GM12873 (cell line): Measurements from ENCODE around the gene PJA1.

ENCODE experiments used
- CTCF ChIP-seq: IDR thresholded peaks from 2 replicates; pipeline ENCODE4 v1.5.1; 2012; ENCODE audit warnings: low read depth, mild to moderate bottlenecking, moderate library complexity, low read length, control low read depth; ENCODE audit not compliant: insufficient read depth; ENCODE audit errors: missing control alignments

Gene PJA1

DNA sequence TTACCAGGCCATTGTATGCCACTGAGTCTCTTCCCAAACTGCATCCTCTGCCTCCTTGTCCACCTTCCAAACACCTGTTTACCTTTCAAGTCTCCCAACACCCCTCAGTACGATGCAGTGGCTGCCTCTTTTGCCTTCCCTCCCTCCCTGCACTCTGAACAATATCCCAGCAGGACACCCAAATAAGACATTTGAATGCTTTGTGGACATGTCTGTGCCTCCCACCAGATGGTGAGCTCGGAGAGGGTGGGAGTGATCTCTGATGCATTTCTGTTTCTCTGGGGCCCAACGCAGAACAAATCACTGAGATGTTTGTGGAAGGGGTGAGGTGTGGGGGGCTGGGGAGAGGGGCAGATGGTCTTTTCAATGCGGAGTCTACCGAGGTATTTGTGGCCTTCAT, 33.4 kb downstream of the PJA1 start:
- TF ChIP-seq CTCF = no peak

DNA sequence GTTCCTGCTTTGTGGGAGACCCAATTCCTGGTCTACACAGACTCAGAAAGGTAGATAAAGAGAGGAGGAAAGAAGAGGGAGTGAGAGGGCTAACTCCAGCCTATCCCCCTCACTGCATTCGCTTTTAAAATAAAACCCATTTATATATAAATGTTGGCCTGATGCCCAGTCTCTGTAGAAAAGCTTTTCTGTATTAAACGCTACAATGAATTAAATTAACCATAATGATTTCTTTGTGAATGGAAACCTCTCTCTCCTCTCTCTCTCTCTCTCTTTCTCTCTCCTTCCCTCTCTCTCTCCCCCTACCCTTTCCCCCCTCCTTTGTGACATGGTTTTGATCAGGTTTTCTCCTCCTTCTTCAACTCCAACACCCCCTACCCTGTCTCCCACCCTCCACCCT, 34.8 kb downstream of the PJA1 start:
- no peak for TF ChIP-seq CTCF

DNA sequence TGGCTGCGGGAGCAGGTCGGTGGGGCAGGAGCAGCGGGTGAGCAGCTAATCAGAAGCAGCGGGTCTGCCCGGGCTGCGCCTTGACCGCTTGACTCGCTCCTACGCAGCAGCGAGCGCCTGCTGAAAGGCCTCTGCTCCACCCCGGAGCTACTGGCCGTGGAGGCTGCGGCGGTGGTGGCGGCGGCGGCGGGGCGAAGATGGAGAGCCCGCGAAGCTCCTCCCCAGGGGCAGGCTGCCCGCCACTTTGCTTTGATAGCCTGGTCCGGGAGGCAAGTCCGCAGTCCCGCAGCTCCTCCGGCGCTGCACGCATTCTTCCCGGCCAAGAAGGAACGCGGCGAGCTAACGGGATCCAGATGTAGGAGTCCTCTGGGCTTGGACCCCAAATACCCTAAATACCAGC, 36.7 kb downstream of the PJA1 start:
- no peak for TF ChIP-seq CTCF

- no peak for TF ChIP-seq CTCF
These were observed 37.8 kb downstream of the PJA1 start for GRCh38 chrX:69127466-69127865.

DNA sequence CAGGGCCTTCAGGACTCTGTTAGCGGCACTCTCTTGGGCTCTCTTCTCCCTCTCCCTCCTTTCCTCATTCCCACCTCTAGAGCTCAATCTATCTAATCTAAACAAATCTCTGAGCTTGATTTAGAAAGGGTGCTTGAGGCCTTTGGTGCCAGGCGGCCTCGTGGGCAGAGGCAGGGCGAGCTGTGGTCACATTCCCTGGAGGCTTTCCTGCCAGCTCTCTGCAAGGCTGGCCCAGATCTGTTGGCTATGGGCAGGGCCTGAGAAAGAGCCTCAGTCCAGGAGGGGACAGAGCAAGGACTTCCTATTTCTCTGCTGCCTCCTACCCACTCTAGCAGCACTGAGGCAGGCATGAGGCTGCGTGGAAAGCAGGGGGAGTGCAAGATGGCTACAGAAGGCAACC, 38.6 kb downstream of the PJA1 start:
- no peak for TF ChIP-seq CTCF

DNA sequence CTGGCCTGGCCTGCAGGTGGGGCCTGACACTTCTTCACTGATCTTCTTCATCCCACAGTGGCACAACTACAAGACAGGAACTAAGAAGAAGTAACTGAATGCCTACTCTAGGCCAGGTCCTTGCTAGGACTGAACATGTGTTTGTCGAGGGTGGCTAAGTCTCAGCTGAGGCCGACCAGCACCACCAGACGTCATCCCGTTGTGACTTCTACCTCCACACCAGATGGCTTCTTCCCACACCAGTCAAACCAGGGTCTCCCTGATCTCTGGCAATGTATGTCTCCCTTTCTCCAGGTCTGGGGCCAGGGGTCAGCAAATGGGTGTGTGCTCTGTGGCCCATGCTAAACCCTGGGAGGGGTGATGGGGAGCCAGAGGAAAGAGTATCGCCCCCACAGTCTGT, 40.2 kb downstream of the PJA1 start:
- no peak for TF ChIP-seq CTCF

- TF ChIP-seq CTCF = no peak
These were observed 41.1 kb downstream of the PJA1 start for GRCh38 chrX:69124108-69124507.

- no peak for TF ChIP-seq CTCF
These were observed 41.8 kb downstream of the PJA1 start for GRCh38 chrX:69123481-69123880.
